Upper lobe of left lung (tissue), 4 donors: ENCODE measurements around the gene NDUFA11.

Source experiments
- EP300 ChIP-seq, 4 donors: sonication (generic); formaldehyde crosslinking; IDR thresholded peaks; one replicate each; pipeline ENCODE4 v1.5.1; 2017; ENCODE audit warnings: antibody characterized with exemption in 4 of 4, control low read depth in 2 of 4
- POLR2AphosphoS5 ChIP-seq, 2 donors: sonication (generic); formaldehyde crosslinking; IDR thresholded peaks; one replicate each; pipeline ENCODE4 v1.5.1; 2017; ENCODE audit warnings: antibody characterized with exemption in 2 of 2

GRCh38 chr19:5895409-5895808, 8.2 kb downstream of the NDUFA11 start:
- no peak for TF ChIP-seq EP300 (IDR thresholded peaks at IDR 0.05)
- no peak for TF ChIP-seq POLR2AphosphoS5 (IDR thresholded peaks at IDR 0.05)
